ENCODE results near the gene MVD. TPM values are rescaled to one million over a fixed set of nuclear protein-coding genes. Genes with fewer than 3 reads are reported as not detected.

MVD gene
- total and polyA plus RNA-seq, 8 donors, result 24.3 to 154 (median 36.3) TPM

DNA sequence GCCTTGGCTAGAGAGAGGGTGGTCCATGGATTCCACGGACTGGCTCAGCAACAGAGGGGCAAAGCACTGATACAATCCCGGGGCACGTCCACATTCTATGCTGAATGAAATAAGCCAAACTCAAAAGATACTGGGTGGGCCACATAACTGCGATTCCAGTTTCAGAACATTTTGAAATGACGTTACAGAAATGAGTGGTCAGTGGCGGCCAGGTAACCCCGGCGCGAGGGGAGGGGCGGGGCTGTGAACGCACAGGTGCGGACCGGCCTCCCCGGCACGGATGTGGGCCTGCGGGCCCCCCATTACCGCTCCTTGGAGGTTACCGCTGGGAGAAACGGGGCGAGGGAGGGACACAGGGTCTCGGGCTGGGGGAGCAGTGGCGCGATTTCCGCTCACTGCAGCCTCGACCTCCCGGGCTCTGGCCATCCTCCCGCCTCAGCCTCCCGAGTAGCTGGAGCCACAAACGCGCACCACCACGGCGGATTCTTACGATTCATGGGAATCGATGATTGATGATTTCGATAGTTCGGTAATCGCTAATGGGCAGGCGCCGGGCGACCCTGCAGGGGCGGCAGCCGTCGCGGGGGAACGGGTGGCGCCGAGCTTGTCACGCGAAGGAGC, 559 bp downstream of the MVD start:
- intact Hi-C loops (cut with DNase I), result no loop called here
- DNase-seq (peak in 1 of 4 donors; percentile 82), ATAC-seq (peak; percentile 11)
- Histone ChIP-seq H3K9me3 (no peaks in the 10 kb centered on the region), H3K27me3 (no peaks in the 10 kb centered on the region), H3K4me1 (peaks cover 0 to 35% of the 10 kb centered on the region in 2 donors), H3K27ac (peak overlapping the region; percentile 65 to 85), H3K36me3 (peaks cover 0 to 18% of the 10 kb centered on the region in 2 donors), H3K4me3 (peak overlapping the region; percentile 97 to 98)
- TF ChIP-seq, protein P1, sequence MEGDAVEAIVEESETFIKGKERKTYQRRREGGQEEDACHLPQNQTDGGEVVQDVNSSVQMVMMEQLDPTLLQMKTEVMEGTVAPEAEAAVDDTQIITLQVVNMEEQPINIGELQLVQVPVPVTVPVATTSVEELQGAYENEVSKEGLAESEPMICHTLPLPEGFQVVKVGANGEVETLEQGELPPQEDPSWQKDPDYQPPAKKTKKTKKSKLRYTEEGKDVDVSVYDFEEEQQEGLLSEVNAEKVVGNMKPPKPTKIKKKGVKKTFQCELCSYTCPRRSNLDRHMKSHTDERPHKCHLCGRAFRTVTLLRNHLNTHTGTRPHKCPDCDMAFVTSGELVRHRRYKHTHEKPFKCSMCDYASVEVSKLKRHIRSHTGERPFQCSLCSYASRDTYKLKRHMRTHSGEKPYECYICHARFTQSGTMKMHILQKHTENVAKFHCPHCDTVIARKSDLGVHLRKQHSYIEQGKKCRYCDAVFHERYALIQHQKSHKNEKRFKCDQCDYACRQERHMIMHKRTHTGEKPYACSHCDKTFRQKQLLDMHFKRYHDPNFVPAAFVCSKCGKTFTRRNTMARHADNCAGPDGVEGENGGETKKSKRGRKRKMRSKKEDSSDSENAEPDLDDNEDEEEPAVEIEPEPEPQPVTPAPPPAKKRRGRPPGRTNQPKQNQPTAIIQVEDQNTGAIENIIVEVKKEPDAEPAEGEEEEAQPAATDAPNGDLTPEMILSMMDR (IDR thresholded peaks at IDR 0.05), result no peak

DNA sequence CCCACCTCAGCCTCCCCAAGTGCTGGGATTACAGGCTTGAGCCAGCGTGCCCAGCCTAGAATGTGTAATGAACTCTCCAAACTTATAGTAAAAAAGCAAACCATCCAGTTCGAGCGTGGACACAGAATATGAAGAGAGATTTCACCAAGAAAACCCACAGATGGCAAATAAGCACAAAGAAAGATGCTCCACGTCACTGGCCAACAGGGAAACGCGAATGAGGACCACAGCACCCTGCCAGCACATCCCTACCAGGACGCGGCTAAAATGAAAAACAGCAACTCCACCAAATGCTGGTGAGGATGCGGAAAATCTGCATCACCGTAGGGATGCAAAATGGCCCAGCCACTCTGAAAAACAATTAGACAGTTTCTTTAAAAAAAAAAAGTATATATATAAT, 1.4 kb downstream of the MVD start:
- TF ChIP-seq, protein P1 (IDR thresholded peaks at IDR 0.05), result no peak
- Histone ChIP-seq H3K36me3 (peaks cover 0 to 27% of the 10 kb centered on the region in 2 donors), H3K27ac (no peak overlapping the region), H3K27me3 (no peaks in the 10 kb centered on the region), H3K4me1 (peaks cover 0 to 35% of the 10 kb centered on the region in 2 donors), H3K4me3 (peak overlapping the region in 1 of 2 donors; percentile 98), H3K9me3 (no peaks in the 10 kb centered on the region)
- DNase-seq (no peak), ATAC-seq (no peak)
- intact Hi-C loops (cut with DNase I), result no loop called here

DNA sequence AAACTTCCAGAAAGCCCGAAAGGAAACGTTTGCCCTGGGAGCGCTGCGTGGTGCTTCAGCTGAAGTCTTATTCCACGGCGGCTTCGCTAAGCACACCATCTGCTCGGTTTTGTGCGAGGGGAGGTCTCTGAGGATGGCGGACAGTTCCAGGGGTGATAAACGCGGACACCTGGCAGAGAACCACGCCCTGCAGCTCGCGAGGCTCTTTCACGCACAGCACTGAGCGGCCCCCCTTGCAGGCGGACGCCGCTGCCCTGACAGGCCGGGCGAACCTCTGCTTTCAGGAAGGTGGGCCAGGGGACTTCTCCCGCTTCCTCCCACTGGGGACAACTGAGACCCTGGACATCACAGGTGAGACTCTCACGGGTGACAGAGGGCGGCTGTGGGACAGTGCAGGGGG, 3.7 kb downstream of the MVD start:
- ATAC-seq, result no peak
- Histone ChIP-seq H3K27ac (no peak overlapping the region), H3K9me3 (no peaks in the 10 kb centered on the region), H3K4me3 (no peak overlapping the region), H3K27me3 (no peaks in the 10 kb centered on the region), H3K4me1 (peaks cover 0 to 21% of the 10 kb centered on the region in 2 donors), H3K36me3 (peaks cover 0 to 50% of the 10 kb centered on the region in 2 donors)
- TF ChIP-seq, protein P1 (IDR thresholded peaks at IDR 0.05), result no peak
- intact Hi-C loops (cut with DNase I), result no loop called here
- no peak for DNase-seq

DNA sequence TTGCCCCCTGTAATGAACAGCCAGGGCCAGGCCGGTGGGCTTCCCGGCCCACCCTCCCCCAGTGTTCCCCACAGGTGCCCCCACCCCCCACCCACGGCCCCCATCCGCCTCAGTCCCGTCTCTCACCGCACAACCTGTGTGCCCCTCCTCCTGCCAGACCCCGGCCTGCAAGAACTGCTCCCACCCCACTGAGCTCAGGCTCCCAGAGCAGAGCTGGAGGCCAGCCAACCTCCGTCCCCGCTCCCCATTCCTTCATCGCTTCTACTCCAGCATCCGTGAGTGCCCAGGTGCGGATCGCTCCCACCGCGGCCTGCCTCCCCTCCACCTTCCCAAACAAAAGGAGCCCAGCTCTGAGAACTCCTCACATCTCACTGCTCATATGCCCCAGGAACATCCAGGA, 4.2 kb downstream of the MVD start:
- TF ChIP-seq, protein P1 (IDR thresholded peaks at IDR 0.05), result no peak
- Histone ChIP-seq H3K36me3 (peaks cover 0 to 54% of the 10 kb centered on the region in 2 donors), H3K4me1 (peaks cover 0 to 17% of the 10 kb centered on the region in 2 donors), H3K4me3 (no peak overlapping the region), H3K27me3 (no peaks in the 10 kb centered on the region), H3K9me3 (no peaks in the 10 kb centered on the region), H3K27ac (no peak overlapping the region)
- ATAC-seq (no peak), DNase-seq (no peak)
- intact Hi-C loops (cut with DNase I), result no loop called here

DNA sequence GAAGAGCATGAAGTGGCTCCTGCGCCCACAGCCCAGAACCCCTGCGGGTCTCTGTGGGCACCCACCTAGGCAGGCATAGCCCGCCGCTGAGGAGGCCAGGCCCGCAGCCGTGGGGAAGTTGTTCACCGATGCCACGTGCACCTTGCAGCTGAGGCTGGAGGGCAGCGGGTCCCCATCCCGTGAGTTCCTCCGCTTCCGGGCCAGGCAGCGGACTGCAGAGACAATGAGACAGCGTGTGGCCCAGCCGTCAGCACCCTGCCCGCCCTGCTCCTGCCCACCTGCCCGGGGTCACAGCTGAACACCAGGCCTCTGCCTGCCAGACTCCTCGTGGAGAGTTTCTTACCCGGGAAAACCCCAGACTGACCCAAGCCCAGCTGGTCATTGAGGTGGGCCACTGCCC, 5.5 kb downstream of the MVD start:
- Histone ChIP-seq H3K9me3 (no peaks in the 10 kb centered on the region), H3K36me3 (peaks cover 0 to 68% of the 10 kb centered on the region in 2 donors), H3K27me3 (no peaks in the 10 kb centered on the region), H3K4me3 (no peak overlapping the region), H3K27ac (no peak overlapping the region), H3K4me1 (peaks cover 0 to 19% of the 10 kb centered on the region in 2 donors)
- peak in 1 of 4 donors; percentile 75 for DNase-seq
- intact Hi-C loops (cut with DNase I), result no loop called here
- ATAC-seq, result no peak
- TF ChIP-seq, protein P1 (IDR thresholded peaks at IDR 0.05), result no peak

Data from left lung (tissue), 10 donors.